SK-N-SH (cell line): ENCODE data around the gene RMI2. TPM values are rescaled to one million over a fixed set of nuclear protein-coding genes. Genes with fewer than 3 reads are reported as not detected.

ENCODE experiments used
- CTCF ChIA-PET: fragments of 300-600, 350-600 bp; formaldehyde crosslinking; extraction: SDS; loops from one replicate; lab custom pipeline; 2021; lab: Yijun Ruan, JAX
- POLR2A ChIA-PET: fragments of 350-600 bp; sonication (Branson Sonifier 250); formaldehyde crosslinking; extraction: SDS; loops from one replicate; lab custom pipeline; 2020; ENCODE audit warnings: antibody characterized with exemption, inconsistent platforms; lab: Yijun Ruan, JAX
- DNase-seq: peaks from one replicate; pipeline ENCODE4 v3.0.0; 2012
- H2AFZ ChIP-seq: fragments of 200-600 bp; sonication (generic); 2 replicates; pipeline ENCODE4 v1.8.1; 2016; ENCODE audit warnings: antibody characterized with exemption, mild to moderate bottlenecking, low read depth
- H3F3A ChIP-seq: fragments of 200-600 bp; sonication (generic); replicated peaks from 2 replicates; pipeline ENCODE3; 2016; ENCODE audit warnings: antibody characterized with exemption, mild to moderate bottlenecking; ENCODE audit not compliant: insufficient read depth
- H3K27ac ChIP-seq, 2 experiments: fragments of 200-500 bp in 1 of 2; fragments of 200-600 bp in 1 of 2; sonication (Bioruptor generic) in 1 of 2; sonication (generic), shearing (Covaris generic) in 1 of 2; 2 replicates each; pipeline versions ENCODE4 v1.5.1 to v1.6.1; 2014 to 2016; ENCODE audit warnings: low read depth in 2 of 2, inconsistent platforms in 1 of 2, low read length in 1 of 2, mild to moderate bottlenecking in 1 of 2, mixed read lengths in 1 of 2
- H3K27me3 ChIP-seq: fragments of 200-600 bp; sonication (generic), shearing (Covaris generic); 2 replicates; pipeline ENCODE4 v1.6.1; 2016; ENCODE audit warnings: mixed run types; ENCODE audit not compliant: insufficient read depth
- H3K36me3 ChIP-seq, 2 experiments: fragments of 200-500 bp in 1 of 2; fragments of 200-600 bp in 1 of 2; sonication (Bioruptor generic) in 1 of 2; sonication (generic) in 1 of 2; replicated peaks in 1 of 2; 2 replicates each; pipeline versions ENCODE3 to v1.5.1; 2014 to 2016; ENCODE audit warnings: low read length in 1 of 2, mild to moderate bottlenecking in 1 of 2; ENCODE audit not compliant: insufficient read depth in 2 of 2, control insufficient read depth in 1 of 2
- H3K4me1 ChIP-seq, 2 experiments: fragments of 200-500 bp in 1 of 2; fragments of 200-600 bp in 1 of 2; sonication (Bioruptor generic) in 1 of 2; sonication (generic), shearing (Covaris generic) in 1 of 2; 2 replicates each; pipeline versions ENCODE4 v1.5.1 to v1.6.1; 2014 to 2016; ENCODE audit warnings: low read depth in 1 of 2, low read length in 1 of 2, mixed run types in 1 of 2; ENCODE audit not compliant: insufficient read depth in 2 of 2, control insufficient read depth in 1 of 2
- H3K4me2 ChIP-seq: fragments of 200-600 bp; sonication (generic), shearing (Covaris generic); 2 replicates; pipeline ENCODE4 v1.6.1; 2017; ENCODE audit warnings: mixed run types
- H3K4me3 ChIP-seq, 2 experiments: fragments of 200-500 bp in 1 of 2; fragments of 200-600 bp in 1 of 2; sonication (Bioruptor generic) in 1 of 2; sonication (generic), shearing (Covaris generic) in 1 of 2; 2 replicates each; pipeline versions ENCODE4 v1.5.1 to v1.8.1; 2014 to 2016; ENCODE audit warnings: low read depth in 2 of 2, inconsistent platforms in 1 of 2, low read length in 1 of 2, mild to moderate bottlenecking in 1 of 2, mixed read lengths in 1 of 2, moderate library complexity in 1 of 2
- H3K79me2 ChIP-seq: fragments of 200-600 bp; sonication (generic); 2 replicates; pipeline ENCODE4 v1.8.1; 2017; ENCODE audit warnings: mild to moderate bottlenecking; ENCODE audit not compliant: insufficient read depth
- H3K9ac ChIP-seq: fragments of 200-600 bp; sonication (generic); 2 replicates; pipeline ENCODE4 v1.6.1; 2017; ENCODE audit warnings: mixed run types
- H3K9me2 ChIP-seq: fragments of 200-600 bp; sonication (generic); 2 replicates; pipeline ENCODE4 v1.6.1; 2017; ENCODE audit warnings: mixed run types
- H3K9me3 ChIP-seq: fragments of 200-600 bp; sonication (generic); 2 replicates; pipeline ENCODE4 v1.6.1; 2017; ENCODE audit warnings: mixed run types, mild to moderate bottlenecking, moderate library complexity
- H4K20me1 ChIP-seq: fragments of 200-600 bp; sonication (generic); 2 replicates; pipeline ENCODE4 v1.6.1; 2017; ENCODE audit warnings: mild to moderate bottlenecking, mixed run types; ENCODE audit not compliant: insufficient read depth
- CHD2 ChIP-seq: fragments of 150-350 bp; IDR thresholded peaks from 2 replicates; pipeline ENCODE4 v1.6.1; 2018; ENCODE audit warnings: low read length; ENCODE audit not compliant: partially characterized antibody
- CTCF ChIP-seq: fragments of 200-600 bp; sonication (generic); IDR thresholded peaks from 2 replicates; pipeline ENCODE4 v1.6.1; 2017; ENCODE audit warnings: antibody characterized with exemption, mild to moderate bottlenecking, moderate library complexity
- EP300 ChIP-seq, 2 experiments: IDR thresholded peaks; 2 replicates each; pipeline versions ENCODE4 v1.4.0 to v1.6.1; 2012; ENCODE audit warnings: borderline replicate concordance in 1 of 2, low read depth in 1 of 2, low read length in 1 of 2
- FOSL2 ChIP-seq: IDR thresholded peaks from 2 replicates; pipeline ENCODE4 v1.4.0; 2012; ENCODE audit warnings: low read depth, mild to moderate bottlenecking, moderate library complexity, borderline replicate concordance
- FOXJ3 ChIP-seq: sonication (generic); formaldehyde crosslinking; IDR thresholded peaks from 2 replicates; pipeline ENCODE4 v1.5.1; 2020; ENCODE audit warnings: mild to moderate bottlenecking, missing genetic modification reagents
- MAX ChIP-seq: IDR thresholded peaks from 2 replicates; pipeline ENCODE4 v1.4.0; 2012; ENCODE audit warnings: low read depth
- POLR2AphosphoS5 ChIP-seq: IDR thresholded peaks from 2 replicates; pipeline ENCODE4 v1.6.1; 2012; ENCODE audit warnings: low read depth, low read length
- RFX5 ChIP-seq: IDR thresholded peaks from 2 replicates; pipeline ENCODE4 v1.6.1; 2012; ENCODE audit warnings: mild to moderate bottlenecking, improper control_type of control experiment, low read length
- SIN3A ChIP-seq: IDR thresholded peaks from 2 replicates; pipeline ENCODE4 v1.6.1; 2012; ENCODE audit warnings: low read depth, mild to moderate bottlenecking, low read length, moderate library complexity, borderline replicate concordance
- ZBTB33 ChIP-seq: IDR thresholded peaks from 2 replicates; pipeline ENCODE4 v1.4.0; 2012; ENCODE audit warnings: low read depth, borderline replicate concordance
- WGBS: methylation state at CpG from one replicate; pipeline ENCODE4 v1.1.6; 2017; ENCODE audit warnings: low lambda C conversion rate; 5-methylcytosine and 5-hydroxymethylcytosine counted together
- polyA plus RNA-seq, 3 experiments: library from polyadenylated mRNA; depleted of rRNA; stranded (reverse); fragments of >200 nt; gene quantifications; 2 replicates each; pipeline ENCODE4 v1.2.3, GENCODE V29; 2012

Gene RMI2
- polyA plus RNA-seq, 1 of the 3 experiments (the other 2 are of a cell fraction): 8.5 TPM

GRCh38 chr16:11339075-11339474 lies 6.2 kb upstream of the RMI2 start:
- POLR2A ChIA-PET: interaction anchor here (0.6 kb wide), 2 partner anchors 371 to 397 kb away, joined by 3 read pairs; partner anchors contain the start of gene DEXI
- no peaks in the 10 kb centered on the region for H3K27me3 ChIP-seq
- 57% methylated on average over 3 of the region's 3 CpGs for WGBS
- H3K4me2 ChIP-seq: no peak overlapping the region
- no peaks in the 10 kb centered on the region for H3K4me1 ChIP-seq
- no peak for TF ChIP-seq RFX5
- no peak for TF ChIP-seq CHD2
- no peak for TF ChIP-seq CTCF
- no peak for TF ChIP-seq SIN3A
- TF ChIP-seq MAX: no peak
- no peak for TF ChIP-seq FOSL2
- no peak for TF ChIP-seq EP300 (IDR thresholded peaks at IDR 0.05; ENCODE audit: borderline replicate concordance in 1 of 2, low read depth in 1 of 2, low read length in 1 of 2)
- TF ChIP-seq, all 33 proteins: peak for 0
- Histone ChIP-seq H3K9ac (no peak overlapping the region), H3K9me2 (no peaks in the 10 kb centered on the region), H3K79me2 (no peaks in the 10 kb centered on the region), H4K20me1 (no peaks in the 10 kb centered on the region), H3F3A (no peaks in the 10 kb centered on the region), H3K27ac (no peak overlapping the region), H3K9me3 (no peaks in the 10 kb centered on the region), H3K4me3 (no peak overlapping the region), H2AFZ (no peak overlapping the region), H3K36me3 (no peaks in the 10 kb centered on the region)
- CTCF ChIA-PET: no interaction called here
- DNase-seq: no peak

GRCh38 chr16:11340710-11341109 lies 4.5 kb upstream of the RMI2 start:
- ChIA-PET POLR2A (no interaction called here), CTCF (interaction anchor here (1.2 kb wide), 1 partner anchor 377 kb away, joined by 5 read pairs; no protein-coding TSS in a partner anchor)
- H3K36me3 ChIP-seq: no peaks in the 10 kb centered on the region
- no peaks in the 10 kb centered on the region for H3K27me3 ChIP-seq
- H3F3A ChIP-seq: no peaks in the 10 kb centered on the region
- H3K4me1 ChIP-seq: peaks cover 0 to 4% of the 10 kb centered on the region in 2 experiments; a peak in 1 of 4 replicates
- no peak overlapping the region for H3K4me3 ChIP-seq
- no peaks in the 10 kb centered on the region for H3K9me3 ChIP-seq
- H3K27ac ChIP-seq: no peak overlapping the region
- no peak overlapping the region for H3K4me2 ChIP-seq
- no peak for DNase-seq
- no peak overlapping the region for H2AFZ ChIP-seq
- H3K79me2 ChIP-seq: peaks cover 3% of the 10 kb centered on the region; the same call in 1 of the 2 replicates
- H3K9ac ChIP-seq: no peak overlapping the region
- no peak for TF ChIP-seq POLR2AphosphoS5
- no peak for TF ChIP-seq ZBTB33
- no peak for TF ChIP-seq FOXJ3 (CRISPR knock-in tag)
- 86% methylated on average over 4 of the region's 4 CpGs for WGBS
- H4K20me1 ChIP-seq: no peaks in the 10 kb centered on the region
- no peaks in the 10 kb centered on the region for H3K9me2 ChIP-seq
